HepG2 (cell line): ENCODE data around the gene HSD11B2. TPM values are rescaled to one million over a fixed set of nuclear protein-coding genes. Genes with fewer than 3 reads are reported as not detected.

ENCODE experiments used
- CAMTA2 ChIP-seq: sonication (generic); formaldehyde crosslinking; IDR thresholded peaks from 2 replicates; pipeline ENCODE4 v1.4.0; 2020; ENCODE audit warnings: mild to moderate bottlenecking, missing genetic modification reagents, borderline replicate concordance
- HOXA3 ChIP-seq: sonication (generic); formaldehyde crosslinking; IDR thresholded peaks from 2 replicates; pipeline ENCODE4 v1.5.0; 2020; ENCODE audit warnings: missing genetic modification reagents
- MYC ChIP-seq: sonication (generic); formaldehyde crosslinking; IDR thresholded peaks from 2 replicates; pipeline ENCODE4 v1.9.0; 2021; ENCODE audit warnings: missing genetic modification reagents, borderline replicate concordance
- PHF8 ChIP-seq: sonication (generic); formaldehyde crosslinking; IDR thresholded peaks from 2 replicates; pipeline ENCODE4 v1.5.0; 2020; ENCODE audit warnings: missing genetic modification reagents
- ZNF160 ChIP-seq: sonication (generic); formaldehyde crosslinking; IDR thresholded peaks from 2 replicates; pipeline ENCODE4 v1.8.0; 2022; ENCODE audit warnings: mild to moderate bottlenecking, inconsistent platforms, missing genetic modification reagents
- ZNF317 ChIP-seq: sonication (generic); formaldehyde crosslinking; IDR thresholded peaks from 2 replicates; pipeline ENCODE4 v1.5.0; 2020; ENCODE audit warnings: mild to moderate bottlenecking, missing genetic modification reagents
- ZNF607 ChIP-seq: sonication (generic); formaldehyde crosslinking; IDR thresholded peaks from 2 replicates; pipeline ENCODE4 v1.5.1; 2020; ENCODE audit warnings: missing genetic modification reagents, mild to moderate bottlenecking, borderline replicate concordance
- ZNF674 ChIP-seq: sonication (generic); formaldehyde crosslinking; IDR thresholded peaks from 2 replicates; pipeline ENCODE4 v1.5.0; 2020; ENCODE audit warnings: low read depth, mild to moderate bottlenecking, missing genetic modification reagents
- ZNF746 ChIP-seq: sonication (generic); formaldehyde crosslinking; IDR thresholded peaks from 2 replicates; pipeline ENCODE4 v1.8.0; 2022; ENCODE audit warnings: mild to moderate bottlenecking, missing genetic modification reagents
- polyA plus RNA-seq, 8 experiments: library from polyadenylated mRNA; depleted of rRNA in 3 of 8; stranded (reverse) in 7 of 8; unstranded in 1 of 8; fragments of >200 nt; fragmentation: Illumina TruSeq in 4 of 8; extraction: Trizol in 4 of 8; gene quantifications; 2 replicates each; pipeline versions ENCODE4 v1.2.1 to v1.2.3, GENCODE V29; 2011 to 2016; ENCODE audit warnings: low read depth in 4 of 8, missing spikeins in 1 of 8, mixed read lengths in 1 of 8; ENCODE audit not compliant: insufficient read depth in 1 of 8
- total RNA-seq, 5 experiments: library from RNA; depleted of rRNA; stranded (reverse); fragments of >200 nt; fragmentation: Illumina TruSeq; extraction: Trizol; gene quantifications; 2 replicates each; pipeline ENCODE4 v1.2.3, GENCODE V29; 2016; ENCODE audit warnings: low read depth in 1 of 5
- TF ChIP-seq, protein P1 (sequence below), 2 experiments: sonication (generic) in 1 of 2; formaldehyde crosslinking in 1 of 2; IDR thresholded peaks; 2 replicates each; pipeline versions ENCODE4 v1.6.1 to v1.9.0; 2014 to 2022; ENCODE audit warnings: antibody characterized with exemption in 1 of 2, borderline replicate concordance in 1 of 2, inconsistent platforms in 1 of 2, low read depth in 1 of 2, missing genetic modification reagents in 1 of 2
- TF ChIP-seq, protein P2 (sequence below): sonication (generic); formaldehyde crosslinking; IDR thresholded peaks from 2 replicates; pipeline ENCODE4 v1.4.0; 2020; ENCODE audit warnings: missing genetic modification reagents, borderline replicate concordance
- TF ChIP-seq, protein P3 (sequence below): sonication (generic); formaldehyde crosslinking; IDR thresholded peaks from 2 replicates; pipeline ENCODE4 v1.9.0; 2022; ENCODE audit warnings: missing genetic modification reagents, mild to moderate bottlenecking, borderline replicate concordance
- TF ChIP-seq, protein P4 (sequence below): sonication (generic); formaldehyde crosslinking; IDR thresholded peaks from 2 replicates; pipeline ENCODE4 v1.5.0; 2020; ENCODE audit warnings: missing genetic modification reagents
- TF ChIP-seq, protein P5 (sequence below): sonication (generic); formaldehyde crosslinking; IDR thresholded peaks from 2 replicates; pipeline ENCODE4 v1.5.1; 2020; ENCODE audit warnings: missing genetic modification reagents, mild to moderate bottlenecking, borderline replicate concordance

The HSD11B2 gene
- total and polyA plus RNA-seq, 2 of the 13 experiments (the other 11 are each of a cell fraction or from before 2014, with no cell fraction given): 8.9 to 13.6 TPM

DNA sequence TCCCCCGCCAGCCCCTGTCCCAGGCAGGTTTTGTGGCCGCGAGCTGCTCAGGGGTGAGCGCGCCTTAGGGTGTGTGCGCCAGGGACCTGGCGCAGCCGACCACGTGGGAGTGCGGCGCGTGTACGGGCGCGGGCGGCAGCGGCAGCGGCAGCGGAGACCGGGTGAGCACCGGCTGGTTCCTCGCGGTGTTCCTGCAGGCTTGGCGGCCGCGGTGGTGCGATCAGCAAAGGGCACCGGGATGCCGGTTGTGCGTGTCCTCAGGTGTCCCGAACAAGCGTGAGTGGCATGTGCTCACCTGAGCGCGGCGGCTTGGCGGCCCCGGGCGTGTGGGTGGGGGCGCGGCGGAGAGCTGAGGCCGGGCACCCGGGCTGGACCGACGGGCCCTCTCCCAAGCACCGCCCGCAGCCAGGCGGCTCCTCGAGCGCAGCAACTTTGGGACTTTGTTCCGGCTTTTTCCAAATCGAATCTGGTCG, 381 bp upstream of the HSD11B2 start (continued):
- TF ChIP-seq, protein P1, sequence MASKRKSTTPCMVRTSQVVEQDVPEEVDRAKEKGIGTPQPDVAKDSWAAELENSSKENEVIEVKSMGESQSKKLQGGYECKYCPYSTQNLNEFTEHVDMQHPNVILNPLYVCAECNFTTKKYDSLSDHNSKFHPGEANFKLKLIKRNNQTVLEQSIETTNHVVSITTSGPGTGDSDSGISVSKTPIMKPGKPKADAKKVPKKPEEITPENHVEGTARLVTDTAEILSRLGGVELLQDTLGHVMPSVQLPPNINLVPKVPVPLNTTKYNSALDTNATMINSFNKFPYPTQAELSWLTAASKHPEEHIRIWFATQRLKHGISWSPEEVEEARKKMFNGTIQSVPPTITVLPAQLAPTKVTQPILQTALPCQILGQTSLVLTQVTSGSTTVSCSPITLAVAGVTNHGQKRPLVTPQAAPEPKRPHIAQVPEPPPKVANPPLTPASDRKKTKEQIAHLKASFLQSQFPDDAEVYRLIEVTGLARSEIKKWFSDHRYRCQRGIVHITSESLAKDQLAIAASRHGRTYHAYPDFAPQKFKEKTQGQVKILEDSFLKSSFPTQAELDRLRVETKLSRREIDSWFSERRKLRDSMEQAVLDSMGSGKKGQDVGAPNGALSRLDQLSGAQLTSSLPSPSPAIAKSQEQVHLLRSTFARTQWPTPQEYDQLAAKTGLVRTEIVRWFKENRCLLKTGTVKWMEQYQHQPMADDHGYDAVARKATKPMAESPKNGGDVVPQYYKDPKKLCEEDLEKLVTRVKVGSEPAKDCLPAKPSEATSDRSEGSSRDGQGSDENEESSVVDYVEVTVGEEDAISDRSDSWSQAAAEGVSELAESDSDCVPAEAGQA (IDR thresholded peaks at IDR 0.05; ENCODE audit: low read depth): no peak
- TF ChIP-seq, protein P1 (CRISPR knock-in tag; IDR thresholded peaks at IDR 0.05; ENCODE audit: borderline replicate concordance): no peak
- no peak for TF ChIP-seq ZNF317 (CRISPR knock-in tag)
- TF ChIP-seq ZNF160 (CRISPR knock-in tag): 0 out of 2 replicates have a peak, but pooled peaks have one; percentile 45
- TF ChIP-seq, protein P2, sequence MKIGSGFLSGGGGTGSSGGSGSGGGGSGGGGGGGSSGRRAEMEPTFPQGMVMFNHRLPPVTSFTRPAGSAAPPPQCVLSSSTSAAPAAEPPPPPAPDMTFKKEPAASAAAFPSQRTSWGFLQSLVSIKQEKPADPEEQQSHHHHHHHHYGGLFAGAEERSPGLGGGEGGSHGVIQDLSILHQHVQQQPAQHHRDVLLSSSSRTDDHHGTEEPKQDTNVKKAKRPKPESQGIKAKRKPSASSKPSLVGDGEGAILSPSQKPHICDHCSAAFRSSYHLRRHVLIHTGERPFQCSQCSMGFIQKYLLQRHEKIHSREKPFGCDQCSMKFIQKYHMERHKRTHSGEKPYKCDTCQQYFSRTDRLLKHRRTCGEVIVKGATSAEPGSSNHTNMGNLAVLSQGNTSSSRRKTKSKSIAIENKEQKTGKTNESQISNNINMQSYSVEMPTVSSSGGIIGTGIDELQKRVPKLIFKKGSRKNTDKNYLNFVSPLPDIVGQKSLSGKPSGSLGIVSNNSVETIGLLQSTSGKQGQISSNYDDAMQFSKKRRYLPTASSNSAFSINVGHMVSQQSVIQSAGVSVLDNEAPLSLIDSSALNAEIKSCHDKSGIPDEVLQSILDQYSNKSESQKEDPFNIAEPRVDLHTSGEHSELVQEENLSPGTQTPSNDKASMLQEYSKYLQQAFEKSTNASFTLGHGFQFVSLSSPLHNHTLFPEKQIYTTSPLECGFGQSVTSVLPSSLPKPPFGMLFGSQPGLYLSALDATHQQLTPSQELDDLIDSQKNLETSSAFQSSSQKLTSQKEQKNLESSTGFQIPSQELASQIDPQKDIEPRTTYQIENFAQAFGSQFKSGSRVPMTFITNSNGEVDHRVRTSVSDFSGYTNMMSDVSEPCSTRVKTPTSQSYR (CRISPR knock-in tag): peak; percentile 12
- 0 out of 2 replicates have a peak, but pooled peaks have one; percentile 64 for TF ChIP-seq ZNF674 (CRISPR knock-in tag)
- peak; percentile 31; the same call in 1 of the 2 replicates for TF ChIP-seq HOXA3
- TF ChIP-seq MYC: peak; percentile 97
- TF ChIP-seq PHF8 (CRISPR knock-in tag): peak; percentile 50
- TF ChIP-seq ZNF746 (CRISPR knock-in tag): no peak
- TF ChIP-seq, protein P3, sequence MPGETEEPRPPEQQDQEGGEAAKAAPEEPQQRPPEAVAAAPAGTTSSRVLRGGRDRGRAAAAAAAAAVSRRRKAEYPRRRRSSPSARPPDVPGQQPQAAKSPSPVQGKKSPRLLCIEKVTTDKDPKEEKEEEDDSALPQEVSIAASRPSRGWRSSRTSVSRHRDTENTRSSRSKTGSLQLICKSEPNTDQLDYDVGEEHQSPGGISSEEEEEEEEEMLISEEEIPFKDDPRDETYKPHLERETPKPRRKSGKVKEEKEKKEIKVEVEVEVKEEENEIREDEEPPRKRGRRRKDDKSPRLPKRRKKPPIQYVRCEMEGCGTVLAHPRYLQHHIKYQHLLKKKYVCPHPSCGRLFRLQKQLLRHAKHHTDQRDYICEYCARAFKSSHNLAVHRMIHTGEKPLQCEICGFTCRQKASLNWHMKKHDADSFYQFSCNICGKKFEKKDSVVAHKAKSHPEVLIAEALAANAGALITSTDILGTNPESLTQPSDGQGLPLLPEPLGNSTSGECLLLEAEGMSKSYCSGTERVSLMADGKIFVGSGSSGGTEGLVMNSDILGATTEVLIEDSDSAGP: peak; percentile 89
- TF ChIP-seq, protein P4, sequence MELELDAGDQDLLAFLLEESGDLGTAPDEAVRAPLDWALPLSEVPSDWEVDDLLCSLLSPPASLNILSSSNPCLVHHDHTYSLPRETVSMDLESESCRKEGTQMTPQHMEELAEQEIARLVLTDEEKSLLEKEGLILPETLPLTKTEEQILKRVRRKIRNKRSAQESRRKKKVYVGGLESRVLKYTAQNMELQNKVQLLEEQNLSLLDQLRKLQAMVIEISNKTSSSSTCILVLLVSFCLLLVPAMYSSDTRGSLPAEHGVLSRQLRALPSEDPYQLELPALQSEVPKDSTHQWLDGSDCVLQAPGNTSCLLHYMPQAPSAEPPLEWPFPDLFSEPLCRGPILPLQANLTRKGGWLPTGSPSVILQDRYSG (CRISPR knock-in tag): no peak
- peak; percentile 74; the same call in 1 of the 2 replicates for TF ChIP-seq CAMTA2 (CRISPR knock-in tag)
- TF ChIP-seq, protein P5, sequence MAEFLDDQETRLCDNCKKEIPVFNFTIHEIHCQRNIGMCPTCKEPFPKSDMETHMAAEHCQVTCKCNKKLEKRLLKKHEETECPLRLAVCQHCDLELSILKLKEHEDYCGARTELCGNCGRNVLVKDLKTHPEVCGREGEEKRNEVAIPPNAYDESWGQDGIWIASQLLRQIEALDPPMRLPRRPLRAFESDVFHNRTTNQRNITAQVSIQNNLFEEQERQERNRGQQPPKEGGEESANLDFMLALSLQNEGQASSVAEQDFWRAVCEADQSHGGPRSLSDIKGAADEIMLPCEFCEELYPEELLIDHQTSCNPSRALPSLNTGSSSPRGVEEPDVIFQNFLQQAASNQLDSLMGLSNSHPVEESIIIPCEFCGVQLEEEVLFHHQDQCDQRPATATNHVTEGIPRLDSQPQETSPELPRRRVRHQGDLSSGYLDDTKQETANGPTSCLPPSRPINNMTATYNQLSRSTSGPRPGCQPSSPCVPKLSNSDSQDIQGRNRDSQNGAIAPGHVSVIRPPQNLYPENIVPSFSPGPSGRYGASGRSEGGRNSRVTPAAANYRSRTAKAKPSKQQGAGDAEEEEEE (CRISPR knock-in tag): no peak
- TF ChIP-seq ZNF607 (CRISPR knock-in tag): no peak; the same call in 1 of the 2 replicates
